WTC11 (cell line): Measurements from ENCODE around the gene LETM1.

Experiments used
- ATF3 ChIP-seq: sonication (generic); formaldehyde crosslinking; conservative IDR thresholded peaks from 2 replicates; pipeline ENCODE4 v1.8.1; 2022; ENCODE audit warnings: mild to moderate bottlenecking, missing genetic modification reagents
- CTCF ChIP-seq: fragments of 200-600 bp; IDR thresholded peaks from 2 replicates; pipeline ENCODE4 v1.8.0; 2022; ENCODE audit warnings: antibody characterized with exemption
- ELF4 ChIP-seq: sonication (generic); formaldehyde crosslinking; IDR thresholded peaks from 2 replicates; pipeline ENCODE4 v1.8.1; 2022; ENCODE audit warnings: low read depth, mild to moderate bottlenecking, moderate library complexity, missing genetic modification reagents
- ESRRA ChIP-seq: sonication (generic); formaldehyde crosslinking; IDR thresholded peaks from 2 replicates; pipeline ENCODE4 v1.8.1; 2022; ENCODE audit warnings: mild to moderate bottlenecking, missing genetic modification reagents, borderline replicate concordance
- HMGA2 ChIP-seq: fragments of 250-450 bp; sonication (Bioruptor Pico); IDR thresholded peaks from 2 replicates; pipeline ENCODE4 v1.4.0; 2021; ENCODE audit warnings: mild to moderate bottlenecking, moderate library complexity
- JUN ChIP-seq: sonication (generic); formaldehyde crosslinking; IDR thresholded peaks from 2 replicates; pipeline ENCODE4 v1.8.0; 2023; ENCODE audit warnings: mild to moderate bottlenecking, missing genetic modification reagents
- OVOL2 ChIP-seq: fragments of 250-450 bp; sonication (Bioruptor Pico); IDR thresholded peaks from 2 replicates; pipeline ENCODE4 v1.9.0; 2021; ENCODE audit warnings: mild to moderate bottlenecking, borderline replicate concordance
- PREB ChIP-seq: sonication (generic); formaldehyde crosslinking; IDR thresholded peaks from 2 replicates; pipeline ENCODE4 v1.8.1; 2022; ENCODE audit warnings: mild to moderate bottlenecking, missing genetic modification reagents, moderate library complexity, borderline replicate concordance
- RELA ChIP-seq: sonication (generic); formaldehyde crosslinking; IDR thresholded peaks from 2 replicates; pipeline ENCODE4 v1.8.1; 2022; ENCODE audit warnings: missing genetic modification reagents, mild to moderate bottlenecking, borderline replicate concordance
- TP53 ChIP-seq: sonication (generic); formaldehyde crosslinking; IDR thresholded peaks from 2 replicates; pipeline ENCODE4 v1.8.1; 2023; ENCODE audit warnings: mild to moderate bottlenecking, missing genetic modification reagents
- USF2 ChIP-seq: sonication (generic); formaldehyde crosslinking; IDR thresholded peaks from 2 replicates; pipeline ENCODE4 v1.8.1; 2023; ENCODE audit warnings: mild to moderate bottlenecking, missing genetic modification reagents, moderate library complexity
- ZNF281 ChIP-seq: sonication (generic); formaldehyde crosslinking; IDR thresholded peaks from 2 replicates; pipeline ENCODE4 v1.8.0; 2023; ENCODE audit warnings: mild to moderate bottlenecking, missing genetic modification reagents
- ZNF512 ChIP-seq: sonication (generic); formaldehyde crosslinking; IDR thresholded peaks from 2 replicates; pipeline ENCODE4 v1.8.1; 2022; ENCODE audit warnings: missing genetic modification reagents, borderline replicate concordance
- TF ChIP-seq, protein P1 (sequence below): sonication (generic); formaldehyde crosslinking; IDR thresholded peaks from 2 replicates; pipeline ENCODE4 v1.8.0; 2022; ENCODE audit warnings: mild to moderate bottlenecking, missing genetic modification reagents

DNA sequence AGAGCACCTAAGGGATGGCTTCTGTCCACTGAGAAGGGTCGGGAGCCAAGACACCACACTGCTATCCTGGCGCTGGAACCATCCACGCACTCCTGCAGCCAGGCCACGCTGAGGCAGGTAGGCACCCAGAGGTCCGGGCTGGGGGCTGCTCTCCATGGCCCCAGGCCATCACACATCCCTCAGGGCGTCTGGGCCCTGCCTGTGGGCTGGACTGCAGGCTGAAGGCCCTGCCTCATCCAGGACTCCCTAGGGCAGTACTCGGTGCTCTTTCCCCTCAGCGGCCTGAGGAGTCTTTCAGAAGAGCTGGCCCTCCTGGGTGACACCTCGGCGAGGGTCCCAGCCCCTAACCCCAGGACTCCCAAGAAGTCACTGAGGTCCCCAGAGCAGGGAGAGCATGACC is 45.2 kb downstream of the LETM1 start:
- TF ChIP-seq USF2 (CRISPR knock-in tag) = no peak
- no peak for TF ChIP-seq CTCF
- no peak for TF ChIP-seq RELA (CRISPR knock-in tag)
- TF ChIP-seq, protein P1, sequence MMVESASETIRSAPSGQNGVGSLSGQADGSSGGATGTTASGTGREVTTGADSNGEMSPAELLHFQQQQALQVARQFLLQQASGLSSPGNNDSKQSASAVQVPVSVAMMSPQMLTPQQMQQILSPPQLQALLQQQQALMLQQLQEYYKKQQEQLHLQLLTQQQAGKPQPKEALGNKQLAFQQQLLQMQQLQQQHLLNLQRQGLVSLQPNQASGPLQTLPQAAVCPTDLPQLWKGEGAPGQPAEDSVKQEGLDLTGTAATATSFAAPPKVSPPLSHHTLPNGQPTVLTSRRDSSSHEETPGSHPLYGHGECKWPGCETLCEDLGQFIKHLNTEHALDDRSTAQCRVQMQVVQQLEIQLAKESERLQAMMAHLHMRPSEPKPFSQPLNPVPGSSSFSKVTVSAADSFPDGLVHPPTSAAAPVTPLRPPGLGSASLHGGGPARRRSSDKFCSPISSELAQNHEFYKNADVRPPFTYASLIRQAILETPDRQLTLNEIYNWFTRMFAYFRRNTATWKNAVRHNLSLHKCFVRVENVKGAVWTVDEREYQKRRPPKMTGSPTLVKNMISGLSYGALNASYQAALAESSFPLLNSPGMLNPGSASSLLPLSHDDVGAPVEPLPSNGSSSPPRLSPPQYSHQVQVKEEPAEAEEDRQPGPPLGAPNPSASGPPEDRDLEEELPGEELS (CRISPR knock-in tag) = no peak
- TF ChIP-seq HMGA2 (CRISPR knock-in tag) = no peak
- no peak for TF ChIP-seq OVOL2
- no peak for TF ChIP-seq ATF3
- TF ChIP-seq ESRRA (CRISPR knock-in tag) = no peak
- no peak for TF ChIP-seq ZNF512 (CRISPR knock-in tag)
- no peak for TF ChIP-seq PREB
- no peak for TF ChIP-seq JUN (CRISPR knock-in tag)
- no peak for TF ChIP-seq ELF4
- TF ChIP-seq TP53 = no peak
- no peak for TF ChIP-seq ZNF281 (CRISPR knock-in tag)
